HG02938 (cell line): ENCODE data around the gene PAFAH1B2.

ENCODE experiments used
- ATAC-seq: cut with Tn5 transposase; IDR thresholded peaks from one replicate; pipeline ENCODE4 v1.9.1; 2021; ENCODE audit warnings: mild to moderate bottlenecking, moderate library complexity; ENCODE audit not compliant: unreplicated experiment

PAFAH1B2 gene

GRCh38 chr11:117220568-117220967, 76.5 kb downstream of the PAFAH1B2 start:
- no peak for ATAC-seq

DNA sequence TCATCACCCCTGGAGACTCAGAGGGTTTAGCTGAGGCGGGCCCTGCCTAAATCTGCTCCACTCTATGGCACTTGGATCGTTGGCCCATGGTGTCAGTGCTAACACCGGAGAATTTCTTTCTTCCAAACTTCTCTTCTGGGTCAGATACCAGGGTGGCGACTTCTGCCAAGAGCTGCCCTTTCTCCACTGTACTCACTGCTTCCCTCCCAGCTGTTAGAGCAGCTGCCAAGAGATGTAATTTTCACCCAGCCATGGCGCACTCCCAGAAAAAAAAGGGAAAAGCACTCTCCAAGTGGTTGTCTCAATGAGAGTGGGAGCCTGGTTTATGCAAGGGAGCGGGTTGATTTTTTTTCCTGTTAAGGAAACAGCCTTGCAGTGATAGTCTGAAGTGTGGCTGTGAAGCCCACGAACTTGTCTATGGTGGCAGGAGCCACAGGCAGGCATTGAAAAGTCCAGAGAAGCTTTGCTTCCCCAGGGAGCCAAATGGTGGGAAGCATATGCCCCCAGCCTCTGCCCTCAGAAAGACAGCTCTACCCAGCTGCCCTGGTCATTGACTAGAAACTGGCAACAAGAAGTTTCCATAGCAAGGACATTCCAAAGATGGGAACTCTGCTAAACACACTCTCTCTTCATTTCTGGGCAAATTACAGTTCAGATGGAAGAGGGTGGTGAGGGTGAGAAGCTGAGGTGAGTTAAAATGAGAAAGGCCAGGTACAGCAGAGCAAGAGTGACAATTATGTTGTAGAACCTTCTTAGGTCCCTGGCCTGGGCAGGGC, 77.1 kb downstream of the PAFAH1B2 start:
- ATAC-seq: no peak

GRCh38 chr11:117221775-117222517, 77.9 kb downstream of the PAFAH1B2 start:
- no peak for ATAC-seq

DNA sequence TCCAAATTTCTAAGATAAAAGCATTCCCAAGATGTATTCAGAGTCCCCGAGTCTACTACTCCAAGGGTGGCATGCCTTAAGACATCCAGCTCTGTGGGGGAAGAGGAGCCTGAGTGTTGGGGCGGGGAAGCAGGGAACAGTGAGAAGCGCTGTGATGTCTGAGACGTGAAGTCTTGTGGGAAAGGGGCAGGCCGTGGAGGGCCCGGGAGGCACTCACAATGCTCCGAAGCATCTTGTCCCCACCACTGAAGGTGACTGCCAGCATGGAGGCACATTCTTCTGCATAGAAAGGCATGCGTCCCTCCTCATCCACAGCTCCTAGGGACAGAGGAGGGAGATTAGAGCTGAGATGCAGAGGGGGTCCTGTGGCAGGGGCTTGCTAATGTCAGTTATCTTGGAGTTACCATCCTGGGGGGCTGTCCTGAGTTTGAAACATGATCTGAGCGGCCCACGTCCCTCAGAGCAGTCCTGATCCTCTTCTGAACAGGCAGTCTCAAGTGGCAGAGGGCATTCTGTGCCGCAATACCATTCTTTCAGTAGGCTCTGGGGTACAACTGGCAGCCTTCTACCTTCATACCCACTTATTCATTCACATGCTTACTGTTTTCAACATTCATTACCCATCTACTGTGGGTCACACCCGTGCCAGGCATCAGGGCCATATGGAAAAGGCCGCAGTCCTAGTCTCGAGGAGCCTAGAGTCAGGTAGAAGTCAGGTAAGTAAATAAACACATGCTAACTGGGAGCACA, 79.1 kb downstream of the PAFAH1B2 start:
- ATAC-seq: no peak

GRCh38 chr11:117223741-117224689, 79.9 kb downstream of the PAFAH1B2 start:
- no peak for ATAC-seq

DNA sequence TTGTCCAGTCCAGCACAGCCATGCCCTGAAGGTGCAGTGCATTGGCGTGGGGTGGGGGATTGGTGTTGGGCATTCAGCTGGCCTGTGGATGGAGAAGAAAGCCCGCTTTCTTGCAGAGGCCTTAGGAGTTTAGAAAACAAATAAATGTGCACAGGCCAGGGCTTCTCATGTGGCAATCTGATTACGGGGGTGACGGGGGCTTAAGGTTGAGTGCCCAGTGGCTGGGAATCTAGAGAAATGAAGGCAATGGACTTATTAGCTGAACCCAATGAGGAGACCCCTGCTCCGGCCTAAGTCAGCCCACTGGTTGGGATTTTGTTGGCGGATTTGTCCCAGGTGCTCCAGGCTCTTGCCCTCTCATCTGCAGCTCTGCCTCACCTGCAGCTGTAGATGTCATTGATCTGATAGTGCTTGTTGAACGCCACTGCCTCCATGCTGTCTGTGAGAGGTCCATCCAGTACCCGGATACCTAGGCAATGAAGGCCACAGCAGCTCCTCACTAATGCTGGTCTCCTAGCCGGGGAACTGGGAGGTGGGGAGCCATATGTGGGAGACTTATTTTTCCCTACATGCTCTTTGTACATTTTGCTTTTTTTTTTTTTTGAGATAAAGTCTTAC, 81.6 kb downstream of the PAFAH1B2 start:
- ATAC-seq: no peak
